OCI-LY3 (cell line): Measurements from ENCODE around the gene MLXIP.

ENCODE experiments used
- CTCF ChIP-seq: fragments of 200-600, 300-600 bp; sonication (generic); IDR thresholded peaks from 2 replicates; pipeline ENCODE4 v1.5.1; 2014; ENCODE audit warnings: antibody characterized with exemption, low read length, low read depth
- EZH2phosphoT487 ChIP-seq: fragments of 200-600 bp; shearing (Covaris generic); IDR thresholded peaks from 2 replicates; pipeline ENCODE4 v1.6.1; 2018; ENCODE audit warnings: antibody characterized with exemption, mixed run types, low read depth

GRCh38 chr12:122086641-122087285 is 8.2 kb downstream of the MLXIP start:
- TF ChIP-seq CTCF = no peak
- no peak for TF ChIP-seq EZH2phosphoT487
